Measurements from ENCODE around the gene KDM7A.
"Not testable (repeated sequence)": the region's sequence is repeated elsewhere in the genome, so short reads cannot be mapped to it uniquely, and the experiment has no call there.

Gene KDM7A

GRCh38 chr7:140160308-140160707 lies 16.5 kb downstream of the KDM7A start:
- DNase-seq (ENCODE audit: low spot score), result peak; percentile 32

DNA sequence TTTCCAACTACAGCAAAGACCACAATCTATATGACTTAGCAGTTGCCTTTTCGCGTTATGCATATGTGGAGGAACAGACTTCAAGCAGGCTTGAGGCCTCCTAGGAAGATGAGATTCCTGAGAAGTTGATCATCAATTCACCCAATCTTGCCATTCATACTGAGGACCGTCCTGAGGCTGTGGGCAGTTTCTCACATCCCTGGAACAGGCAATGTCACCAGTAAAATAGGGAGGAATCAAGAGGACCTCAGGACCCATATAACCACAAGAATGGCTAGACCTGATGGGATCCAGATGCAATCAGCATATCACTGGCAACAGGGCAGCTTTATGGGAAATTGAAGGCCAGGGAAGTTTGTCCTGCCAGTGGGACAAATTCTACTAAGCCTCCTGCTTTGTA lies 17.3 kb downstream of the KDM7A start:
- no peak for DNase-seq (ENCODE audit: low spot score)

DNA sequence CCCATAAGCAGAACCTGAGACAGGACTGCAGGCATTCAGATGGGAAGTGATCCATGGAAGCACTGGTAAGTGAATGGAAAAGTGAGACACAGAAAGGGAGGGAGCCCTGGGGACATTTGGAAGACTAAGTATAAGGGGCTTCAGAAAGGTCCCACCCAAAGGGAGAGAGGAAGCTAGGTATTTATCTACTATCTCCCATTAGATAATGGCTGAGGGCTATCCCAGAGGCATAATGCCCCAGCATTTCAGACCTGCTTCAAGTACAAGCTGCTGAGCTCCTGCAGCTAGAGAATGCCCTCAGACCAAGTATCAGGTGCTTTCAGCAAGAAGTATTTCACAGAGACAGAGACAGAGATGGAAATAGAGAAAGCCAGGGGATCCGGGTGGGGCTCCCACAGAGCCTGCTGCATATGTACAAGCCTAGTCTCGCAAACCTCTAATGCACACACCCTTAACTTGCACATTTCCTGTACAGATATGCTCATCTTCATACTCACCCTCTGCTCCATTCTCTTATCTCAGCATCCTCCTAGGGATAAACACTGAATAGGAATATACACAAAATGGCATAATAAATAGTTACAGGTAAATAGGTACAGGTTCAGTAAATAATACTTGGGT lies 20.2 kb downstream of the KDM7A start:
- no peak for DNase-seq (ENCODE audit: low spot score)

GRCh38 chr7:140155428-140155827 lies 21.4 kb downstream of the KDM7A start:
- no peak for DNase-seq (ENCODE audit: low spot score)

DNA sequence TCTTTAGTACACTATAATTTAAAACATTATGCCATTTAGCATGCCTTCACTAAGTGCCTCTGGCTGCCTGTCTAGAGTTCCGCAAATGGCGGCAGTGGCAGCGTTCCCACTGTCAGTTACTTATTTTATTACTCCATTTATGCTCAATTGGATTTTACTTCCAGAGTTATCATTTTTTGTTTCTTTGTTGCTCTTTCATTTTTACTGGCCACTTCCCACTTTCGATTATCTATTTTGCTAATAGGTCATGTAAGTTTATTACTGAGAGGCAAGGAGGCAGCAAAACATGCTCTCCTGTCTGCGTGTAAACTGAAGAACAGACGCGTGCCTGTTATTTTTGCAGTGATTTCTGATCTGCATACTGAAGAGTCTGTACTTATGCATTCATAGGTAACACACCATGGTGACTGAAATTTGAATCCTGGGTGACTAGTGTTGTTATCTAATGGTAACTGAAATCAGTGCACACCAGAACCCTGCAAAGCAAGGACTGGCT lies 23.1 kb downstream of the KDM7A start:
- no peak for DNase-seq (ENCODE audit: low spot score)

GRCh38 chr7:140146574-140146973 lies 30.2 kb downstream of the KDM7A start:
- DNase-seq (ENCODE audit: low spot score), result no peak

- no peak for DNase-seq (ENCODE audit: low spot score)
Measured at GRCh38 chr7:140145709-140146108, 31.1 kb downstream of the KDM7A start.

DNA sequence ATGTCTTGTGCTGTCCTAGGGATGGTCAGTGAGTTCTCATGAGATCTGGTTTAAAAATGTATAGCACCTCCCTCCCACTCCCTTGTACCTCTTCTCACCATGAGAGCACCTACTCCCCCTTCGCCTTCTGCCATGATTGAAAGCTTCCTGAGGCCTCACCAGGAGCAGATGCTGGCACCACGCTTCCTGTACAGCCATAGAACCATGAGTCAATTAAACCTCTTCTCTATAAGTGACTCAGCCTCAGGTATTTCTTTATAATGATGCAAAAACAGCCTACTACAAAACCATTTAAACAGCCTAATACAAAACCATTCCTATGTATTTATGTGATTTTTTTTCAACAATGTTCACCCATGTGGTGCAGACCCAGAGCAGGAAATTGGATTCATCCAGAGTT lies 32.0 kb downstream of the KDM7A start:
- DNase-seq (ENCODE audit: low spot score), result no peak

GRCh38 chr7:140143997-140144396 lies 32.8 kb downstream of the KDM7A start:
- DNase-seq (ENCODE audit: low spot score), result no peak

DNA sequence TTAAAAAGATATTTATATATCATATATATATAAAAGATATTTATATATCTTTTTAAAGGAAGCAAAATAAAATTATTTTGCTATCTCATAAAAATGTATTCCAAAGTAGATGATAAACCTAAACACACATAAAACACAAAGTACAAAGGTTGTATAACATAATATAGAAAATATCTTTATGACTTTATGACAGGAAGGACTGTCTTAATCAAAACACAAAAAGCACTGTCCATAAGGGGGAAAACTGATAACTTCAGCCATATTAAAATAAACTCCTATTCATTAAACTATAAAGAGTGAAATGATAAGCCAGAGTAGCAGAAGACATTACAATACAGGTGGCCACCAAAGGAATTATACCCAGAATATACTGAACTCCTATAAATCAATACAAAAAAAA lies 34.8 kb downstream of the KDM7A start:
- no peak for DNase-seq (ENCODE audit: low spot score)

DNA sequence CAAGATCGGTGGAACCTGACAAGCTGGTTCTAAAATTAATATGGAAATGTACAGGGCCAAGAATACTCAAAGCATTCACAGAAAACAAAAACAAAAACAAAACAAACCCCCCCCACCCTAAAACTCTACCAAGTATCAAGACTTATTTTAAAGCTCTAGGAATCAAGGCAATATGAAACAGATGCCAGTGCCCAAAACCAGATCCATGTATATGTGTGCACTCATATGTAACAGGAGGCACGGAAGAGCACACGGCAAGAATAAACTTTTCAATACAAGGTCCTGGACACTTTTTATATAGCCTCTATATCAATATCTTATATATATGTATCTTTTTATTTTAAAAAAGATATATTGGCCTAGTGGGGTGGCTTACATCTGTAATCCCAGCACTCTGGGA lies 35.5 kb downstream of the KDM7A start:
- no peak for DNase-seq (ENCODE audit: low spot score)

GRCh38 chr7:140137078-140137477 lies 39.7 kb downstream of the KDM7A start:
- no peak for DNase-seq (ENCODE audit: low spot score)

DNA sequence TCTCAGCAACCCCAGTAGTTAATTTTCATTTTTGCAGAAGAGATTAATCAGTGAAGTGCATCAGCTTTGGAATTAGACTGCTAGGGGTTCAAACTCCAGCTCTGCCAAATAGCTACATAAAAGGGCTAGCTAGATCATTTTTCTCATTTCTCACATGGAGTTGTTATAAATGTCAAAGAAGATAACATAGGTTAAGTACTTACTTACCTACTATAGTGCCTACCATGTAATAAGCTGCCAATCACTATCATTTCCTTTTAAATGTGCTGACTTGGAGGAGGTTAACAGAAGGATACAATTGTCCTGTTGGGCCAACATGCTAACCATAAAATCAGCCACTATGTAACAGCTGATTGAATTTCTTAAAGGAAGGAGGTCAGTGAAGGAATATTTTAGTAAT lies 40.7 kb downstream of the KDM7A start:
- no peak for DNase-seq (ENCODE audit: low spot score)

DNA sequence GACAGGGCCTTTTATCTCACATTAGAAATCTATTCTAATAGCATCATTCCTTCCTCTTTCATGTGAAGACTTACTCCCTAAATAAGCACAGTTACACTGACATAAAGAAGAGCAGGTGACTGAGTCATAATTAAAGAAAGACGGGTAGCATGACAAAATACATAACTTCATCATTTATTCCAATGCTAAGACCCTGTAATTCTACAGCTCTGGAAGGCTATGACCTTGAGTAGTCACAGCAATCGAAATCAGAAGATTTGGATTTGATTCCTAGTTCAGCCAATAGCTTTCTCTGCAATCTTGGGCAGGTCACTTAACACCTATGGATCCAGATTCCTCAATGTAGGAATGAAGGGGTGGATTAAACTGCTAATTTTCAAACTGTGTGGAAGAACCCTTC lies 42.7 kb downstream of the KDM7A start:
- DNase-seq (ENCODE audit: low spot score), result no peak

GRCh38 chr7:140127360-140128127 lies 49.2 kb downstream of the KDM7A start:
- DNase-seq (ENCODE audit: low spot score), result no peak

DNA sequence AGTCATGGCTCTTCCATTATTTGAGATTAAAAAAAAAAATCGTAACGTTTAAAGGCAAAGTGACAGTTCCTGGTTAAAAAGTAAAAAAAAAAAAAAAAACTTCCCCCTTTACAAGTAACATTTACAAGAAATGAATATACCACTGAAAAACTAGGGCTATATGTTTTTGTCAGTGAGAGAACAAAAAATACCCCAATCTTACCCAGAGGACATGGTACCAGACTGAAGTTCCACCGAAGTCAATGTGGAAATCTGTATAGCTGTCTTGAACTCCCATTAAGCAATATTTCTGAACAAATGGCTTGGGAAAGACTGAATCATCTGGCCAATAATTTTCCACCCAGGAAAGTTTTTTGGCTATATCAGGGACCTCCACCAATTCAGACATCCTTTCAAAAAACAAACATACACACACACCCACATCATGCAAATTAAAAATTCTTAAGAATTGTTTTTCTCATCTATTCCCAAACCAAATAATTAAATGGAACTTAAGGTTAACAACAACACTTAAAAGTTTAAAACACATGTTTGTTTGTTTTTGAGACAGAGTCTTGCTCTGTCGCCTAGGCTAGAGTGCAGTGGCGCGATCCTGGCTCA lies 50.2 kb downstream of the KDM7A start:
- DNase-seq (ENCODE audit: low spot score), result no peak

DNA sequence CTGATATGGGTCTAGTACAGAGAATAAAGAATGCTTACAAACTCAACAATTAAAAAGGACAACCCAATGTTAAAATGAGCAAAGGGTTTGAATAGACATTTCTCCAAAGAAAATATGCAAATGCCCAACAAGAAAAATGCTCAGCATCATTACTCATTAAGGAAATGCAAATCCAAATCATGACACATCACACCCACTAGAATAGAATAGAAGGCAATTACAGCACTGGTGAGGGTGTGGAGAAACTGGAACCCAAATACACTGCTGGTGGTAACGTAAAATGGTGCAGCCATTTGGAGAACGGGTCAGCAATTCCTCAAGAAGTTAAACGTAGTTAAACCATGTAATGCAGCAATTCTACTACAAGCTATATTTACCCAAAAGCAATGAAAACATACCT lies 53.8 kb downstream of the KDM7A start:
- no peak for DNase-seq (ENCODE audit: low spot score)

DNA sequence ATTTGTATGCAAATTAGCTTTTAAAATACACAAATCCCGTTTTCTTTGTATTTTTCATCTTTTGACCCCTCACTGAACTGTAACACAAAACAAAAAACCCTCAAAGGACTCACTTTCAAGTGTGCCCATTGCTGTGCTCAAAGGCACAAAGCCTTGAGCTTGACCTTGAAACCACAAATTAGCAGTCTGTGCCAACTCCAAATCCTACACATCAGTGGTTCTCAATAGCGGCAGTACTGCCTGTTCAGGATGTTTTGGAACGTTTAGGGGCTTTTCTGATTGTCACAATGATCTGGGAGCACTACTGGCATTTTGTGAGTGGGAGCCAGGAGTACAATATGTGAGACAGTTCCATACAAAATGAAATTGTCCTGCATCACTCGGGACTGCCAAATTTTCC lies 55.5 kb downstream of the KDM7A start:
- DNase-seq (ENCODE audit: low spot score), result no peak

GRCh38 chr7:140114817-140115216 lies 62.0 kb downstream of the KDM7A start:
- not testable (repeated sequence) for DNase-seq (ENCODE audit: low spot score)

- DNase-seq (ENCODE audit: low spot score), result not testable (repeated sequence)
Measured at GRCh38 chr7:140108777-140109176, 68.0 kb downstream of the KDM7A start.

DNA sequence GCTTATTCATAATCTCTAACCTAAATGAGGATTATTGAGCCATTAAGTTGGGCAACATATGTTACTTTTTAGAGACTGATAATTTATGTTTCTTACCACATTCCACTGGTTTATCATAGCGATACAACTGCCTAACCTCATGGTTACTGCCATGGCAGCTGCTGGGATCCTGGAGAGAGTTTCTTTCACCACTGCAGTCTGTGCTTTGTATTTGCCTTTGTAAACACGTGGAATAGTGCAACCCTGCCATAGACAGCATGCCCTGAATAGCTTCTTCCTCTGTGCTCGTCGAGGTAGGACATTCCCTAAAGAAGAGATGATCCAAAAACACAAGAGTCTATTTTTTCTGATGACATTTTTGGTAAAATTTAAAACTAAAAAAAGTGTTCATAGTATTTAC lies 80.3 kb downstream of the KDM7A start:
- no peak for DNase-seq (ENCODE audit: low spot score)

DNA sequence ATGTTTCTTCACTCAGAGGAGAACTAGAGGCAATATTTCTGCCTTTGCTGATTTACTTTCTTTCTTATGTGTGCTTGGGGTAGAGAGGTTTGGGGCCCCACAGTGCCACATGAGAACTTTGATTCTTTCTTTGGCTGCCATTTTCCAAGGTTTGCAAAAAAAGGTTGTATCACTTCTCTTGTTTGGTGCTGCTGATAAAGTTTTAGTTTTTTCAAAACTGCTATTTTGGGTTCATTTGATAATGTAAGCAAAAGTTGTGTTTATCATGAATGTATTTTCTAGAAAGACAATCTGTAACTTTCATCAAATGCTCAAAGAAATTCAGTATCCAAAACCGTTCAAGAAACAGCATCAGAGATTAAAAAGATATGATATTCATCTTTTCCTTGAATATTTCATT lies 83.4 kb downstream of the KDM7A start:
- DNase-seq (ENCODE audit: low spot score), result no peak

- DNase-seq (ENCODE audit: low spot score), result no peak
Measured at GRCh38 chr7:140085447-140085846, 91.3 kb downstream of the KDM7A start.

Measured in HuH-7 (cell line).